HepG2 (cell line): ENCODE measurements around the gene TRMT112. TPM values are rescaled to one million over a fixed set of nuclear protein-coding genes. Genes with fewer than 3 reads are reported as not detected.
"Not testable (repeated sequence)": the region's sequence is repeated elsewhere in the genome, so short reads cannot be mapped to it uniquely, and the experiment has no call there.

Source experiments
- ATAC-seq: fragments of 200-7000 bp; cut with Tn5 transposase; 3 replicates; pipeline ENCODE4 v1.9.1; 2020; ENCODE audit warnings: mild to moderate bottlenecking, moderate library complexity
- BruUV-seq: library from RNA; stranded (reverse); fragments of 400-500 nt; replicated peaks from 2 replicates; lab custom pipeline; 2021; lab: Mats Ljungman, UMichigan
- CTCF ChIA-PET: fragments of 300-600 bp; formaldehyde crosslinking; extraction: SDS; loops from one replicate; lab custom pipeline; 2021; ENCODE audit warnings: low total read pairs, inconsistent platforms, low intra/inter-chr PET ratio; lab: Yijun Ruan, JAX
- POLR2A ChIA-PET: fragments of 350-600 bp; sonication (Branson Sonifier 250); formaldehyde crosslinking; loops from one replicate; lab custom pipeline; 2020; ENCODE audit warnings: antibody characterized with exemption, inconsistent platforms; lab: Yijun Ruan, JAX
- DNase-seq: peaks from one replicate; pipeline ENCODE4 v3.0.0-alpha.2; 2015; ENCODE audit warnings: low spot score
- FAIRE-seq: peaks from 3 replicates; lab custom pipeline; 2011; peaks lifted over from hg19 to GRCh38; lab: Jason Lieb, UNC
- H2AFZ ChIP-seq: one replicate; pipeline ENCODE4 v1.6.1; 2011; ENCODE audit warnings: low read length, inconsistent platforms
- H3K27ac ChIP-seq: fragments of 300-600 bp; 3 replicates; pipeline ENCODE4 v1.8.0; 2011; ENCODE audit warnings: mixed run types, mild to moderate bottlenecking, mixed read lengths, low read length, inconsistent platforms; ENCODE audit not compliant: insufficient read depth; ENCODE audit errors: extremely low read length
- H3K27me3 ChIP-seq, 2 experiments: fragments of 200-600 bp in 1 of 2; 2 replicates in 1 of 2; 3 replicates in 1 of 2; pipeline versions ENCODE4 v1.6.0 to v1.8.0; 2011; ENCODE audit warnings: low read length in 2 of 2, mild to moderate bottlenecking in 2 of 2, moderate library complexity in 2 of 2, inconsistent platforms in 1 of 2; ENCODE audit not compliant: insufficient read depth in 2 of 2, control insufficient read depth in 1 of 2
- H3K36me3 ChIP-seq, 2 experiments: fragments of 200-600 bp in 1 of 2; replicated peaks in 1 of 2; 2 replicates in 1 of 2; 3 replicates in 1 of 2; pipeline versions ENCODE4 v1.5.1 to v1.8.0; 2011; ENCODE audit warnings: low read length in 2 of 2, inconsistent platforms in 1 of 2; ENCODE audit not compliant: insufficient read depth in 2 of 2, control insufficient read depth in 1 of 2
- H3K4me1 ChIP-seq: 2 replicates; pipeline ENCODE4 v1.5.1; 2012; ENCODE audit warnings: low read length, inconsistent platforms; ENCODE audit not compliant: insufficient read depth
- H3K4me2 ChIP-seq: 2 replicates; pipeline ENCODE4 v1.6.0; 2011; ENCODE audit warnings: low read depth, low read length, inconsistent platforms
- H3K4me3 ChIP-seq, 3 experiments: fragments of 200-600 bp in 1 of 3; sonication (generic), shearing (Covaris generic) in 1 of 3; replicated peaks in 1 of 3; 2 replicates each; pipeline ENCODE4 v1.5.1; 2011 to 2016; ENCODE audit warnings: low read length in 3 of 3, inconsistent platforms in 2 of 3, low read depth in 2 of 3, mild to moderate bottlenecking in 2 of 3, control low read depth in 1 of 3, mixed read lengths in 1 of 3; ENCODE audit not compliant: insufficient read depth in 1 of 3
- H3K79me2 ChIP-seq: one replicate; pipeline ENCODE4 v1.6.1; 2011; ENCODE audit warnings: low read length, inconsistent platforms; ENCODE audit not compliant: insufficient read depth
- H3K9ac ChIP-seq: 2 replicates; pipeline ENCODE4 v1.6.0; 2011; ENCODE audit warnings: mild to moderate bottlenecking, low read depth, low read length, inconsistent platforms; ENCODE audit not compliant: insufficient read depth
- H3K9me3 ChIP-seq: 2 replicates; pipeline ENCODE4 v1.5.1; 2012; ENCODE audit warnings: mild to moderate bottlenecking, low read length
- H4K20me1 ChIP-seq: 2 replicates; pipeline ENCODE4 v1.6.0; 2011; ENCODE audit warnings: inconsistent platforms, mild to moderate bottlenecking, low read length, moderate library complexity; ENCODE audit not compliant: insufficient read depth
- AGO2 ChIP-seq: fragments of 200-400 bp; formaldehyde crosslinking; optimal IDR thresholded peaks from 2 replicates; pipeline ENCODE3; 2017; ENCODE audit warnings: mild to moderate bottlenecking, low read depth, low read length, moderate library complexity
- HNRNPL ChIP-seq: fragments of 200-400 bp; formaldehyde crosslinking; IDR thresholded peaks from 2 replicates; pipeline ENCODE4 v1.6.1; 2017; ENCODE audit warnings: mild to moderate bottlenecking, low read depth, low read length
- RBFOX2 ChIP-seq: fragments of 200-400 bp; formaldehyde crosslinking; IDR thresholded peaks from 2 replicates; pipeline ENCODE4 v1.6.1; 2017; ENCODE audit warnings: low read depth, mild to moderate bottlenecking, low read length
- ZNF530 ChIP-seq: sonication (generic); formaldehyde crosslinking; IDR thresholded peaks from 2 replicates; pipeline ENCODE4 v1.5.0; 2020; ENCODE audit warnings: low read depth, mild to moderate bottlenecking, missing genetic modification reagents
- ZNF629 ChIP-seq: sonication (generic); formaldehyde crosslinking; conservative IDR thresholded peaks from 2 replicates; pipeline ENCODE4 v1.5.0; 2020; ENCODE audit warnings: missing genetic modification reagents
- WGBS: methylation state at CpG from one replicate; pipeline ENCODE4 v1.1.6; 2017; ENCODE audit warnings: low lambda C conversion rate; 5-methylcytosine and 5-hydroxymethylcytosine counted together
- in situ Hi-C: cut with HindIII; loops from 2 replicates; pipeline ENCODE4 v1.10.0; 2017; ENCODE audit warnings: low pct_unique_long_range_greater_than_20kb; ENCODE audit not compliant: extremely low pct_ligation_motif_present
- intact Hi-C: fragments of 100-400 bp; cut with micrococcal nuclease; formaldehyde crosslinking; loops from one replicate; pipeline ENCODE4 v1.10.0; 2022; ENCODE audit not compliant: unreplicated experiment
- polyA plus RNA-seq, 8 experiments: library from polyadenylated mRNA; depleted of rRNA in 3 of 8; stranded (reverse) in 7 of 8; unstranded in 1 of 8; fragments of >200 nt; fragmentation: Illumina TruSeq in 4 of 8; extraction: Trizol in 4 of 8; gene quantifications; 2 replicates each; pipeline versions ENCODE4 v1.2.1 to v1.2.3, GENCODE V29; 2011 to 2016; ENCODE audit warnings: low read depth in 4 of 8, missing spikeins in 1 of 8, mixed read lengths in 1 of 8; ENCODE audit not compliant: insufficient read depth in 1 of 8
- total RNA-seq, 5 experiments: library from RNA; depleted of rRNA; stranded (reverse); fragments of >200 nt; fragmentation: Illumina TruSeq; extraction: Trizol; gene quantifications; 2 replicates each; pipeline ENCODE4 v1.2.3, GENCODE V29; 2016; ENCODE audit warnings: low read depth in 1 of 5
- TF ChIP-seq, protein P1 (sequence below): sonication (generic); formaldehyde crosslinking; IDR thresholded peaks from 2 replicates; pipeline ENCODE4 v1.4.0; 2020; ENCODE audit warnings: missing genetic modification reagents, mild to moderate bottlenecking, borderline replicate concordance
- TF ChIP-seq, protein P2 (sequence below): sonication (generic); formaldehyde crosslinking; IDR thresholded peaks from 2 replicates; pipeline ENCODE4 v1.5.0; 2020; ENCODE audit warnings: missing genetic modification reagents, mild to moderate bottlenecking, borderline replicate concordance
- TF ChIP-seq, protein P3 (sequence below): sonication (generic); formaldehyde crosslinking; IDR thresholded peaks from 2 replicates; pipeline ENCODE4 v1.4.0; 2020; ENCODE audit warnings: missing genetic modification reagents

The TRMT112 gene
- total and polyA plus RNA-seq, 2 of the 13 experiments (the other 11 are each of a cell fraction or from before 2014, with no cell fraction given): 186 to 409 TPM

- H3K9me3 ChIP-seq, H4K20me1 ChIP-seq, CTCF ChIA-PET, H3K27me3 ChIP-seq, DNase-seq, in situ Hi-C loops, BruUV-seq, ATAC-seq, FAIRE-seq, H2AFZ ChIP-seq: not testable (repeated sequence)
- Histone ChIP-seq H3K27ac (peak overlapping the region; percentile 98), H3K4me1 (peaks cover 25% of the 10 kb centered on the region), H3K4me2 (peak overlapping the region; percentile 99), H3K36me3 (peaks cover 0 to 26% of the 10 kb centered on the region in 2 experiments; a peak in 3 of 5 replicates), H3K9ac (peak overlapping the region; percentile 94), H3K79me2 (peaks cover 15% of the 10 kb centered on the region), H3K4me3 (peak overlapping the region; percentile 97 to 99 (median 99); a peak in 5 of 6 replicates)
- TF ChIP-seq HNRNPL: peak; percentile 72; the same call in 1 of the 2 replicates
- peak; percentile 95 for TF ChIP-seq AGO2
- TF ChIP-seq RBFOX2: peak; percentile 69
- 80% methylated on average over 8 of the region's 25 CpGs for WGBS
- POLR2A ChIA-PET: interaction anchor here (2.1 to 4.5 kb wide), 6 partner anchors 10 to 129 kb away, joined by 12 to 103 read pairs (median 47); partner anchors contain the start of genes BAD, ESRRA, GPR137 and STIP1
- intact Hi-C loops: loop anchor here (2.0 kb wide), 1 partner anchor 43 kb away; the partner anchor contains the start of gene RPS6KA4
These were observed 1.5 kb downstream of the TRMT112 start for GRCh38 chr11:64315667-64316526.

- ATAC-seq (no peak), DNase-seq (no peak), FAIRE-seq (no peak)
- Histone ChIP-seq H3K36me3 (peaks cover 0 to 18% of the 10 kb centered on the region in 2 experiments; a peak in 2 of 5 replicates), H3K9ac (no peak overlapping the region), H3K4me1 (peaks cover 34% of the 10 kb centered on the region), H3K4me2 (no peak overlapping the region), H3K27me3 (no peaks in the 10 kb centered on the region; a peak in 1 of 5 replicates), H4K20me1 (no peaks in the 10 kb centered on the region), H3K4me3 (no peak overlapping the region), H2AFZ (no peak overlapping the region), H3K9me3 (no peaks in the 10 kb centered on the region), H3K79me2 (peaks cover 15% of the 10 kb centered on the region), H3K27ac (no peak overlapping the region)
- ChIA-PET CTCF (no interaction called here), POLR2A (interaction anchor here (4.5 kb wide), 1 partner anchor 9 kb away, joined by 103 read pairs; the partner anchor contains the start of gene ESRRA)
- BruUV-seq: no TSS peak
- WGBS: 95% methylated on average over 17 of the region's 24 CpGs
- in situ Hi-C loops (no loop called here), intact Hi-C loops (no loop called here)
- TF ChIP-seq, protein P1, sequence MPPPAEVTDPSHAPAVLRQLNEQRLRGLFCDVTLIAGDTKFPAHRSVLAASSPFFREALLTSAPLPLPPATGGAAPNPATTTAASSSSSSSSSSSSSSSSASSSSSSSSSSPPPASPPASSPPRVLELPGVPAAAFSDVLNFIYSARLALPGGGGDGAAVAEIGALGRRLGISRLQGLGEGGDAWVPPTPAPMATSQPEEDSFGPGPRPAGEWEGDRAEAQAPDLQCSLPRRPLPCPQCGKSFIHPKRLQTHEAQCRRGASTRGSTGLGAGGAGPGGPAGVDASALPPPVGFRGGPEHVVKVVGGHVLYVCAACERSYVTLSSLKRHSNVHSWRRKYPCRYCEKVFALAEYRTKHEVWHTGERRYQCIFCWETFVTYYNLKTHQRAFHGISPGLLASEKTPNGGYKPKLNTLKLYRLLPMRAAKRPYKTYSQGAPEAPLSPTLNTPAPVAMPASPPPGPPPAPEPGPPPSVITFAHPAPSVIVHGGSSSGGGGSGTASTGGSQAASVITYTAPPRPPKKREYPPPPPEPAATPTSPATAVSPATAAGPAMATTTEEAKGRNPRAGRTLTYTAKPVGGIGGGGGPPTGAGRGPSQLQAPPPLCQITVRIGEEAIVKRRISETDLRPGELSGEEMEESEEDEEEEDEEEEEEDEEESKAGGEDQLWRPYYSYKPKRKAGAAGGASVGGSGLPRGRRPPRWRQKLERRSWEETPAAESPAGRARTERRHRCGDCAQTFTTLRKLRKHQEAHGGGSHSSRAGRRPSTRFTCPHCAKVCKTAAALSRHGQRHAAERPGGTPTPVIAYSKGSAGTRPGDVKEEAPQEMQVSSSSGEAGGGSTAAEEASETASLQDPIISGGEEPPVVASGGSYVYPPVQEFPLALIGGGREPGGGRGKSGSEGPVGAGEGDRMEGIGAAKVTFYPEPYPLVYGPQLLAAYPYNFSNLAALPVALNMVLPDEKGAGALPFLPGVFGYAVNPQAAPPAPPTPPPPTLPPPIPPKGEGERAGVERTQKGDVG: 0 out of 2 replicates have a peak, but pooled peaks have one; percentile 48
- no peak for TF ChIP-seq ZNF530 (CRISPR knock-in tag)
- TF ChIP-seq ZNF629: peak; percentile 79
- TF ChIP-seq, protein P2, sequence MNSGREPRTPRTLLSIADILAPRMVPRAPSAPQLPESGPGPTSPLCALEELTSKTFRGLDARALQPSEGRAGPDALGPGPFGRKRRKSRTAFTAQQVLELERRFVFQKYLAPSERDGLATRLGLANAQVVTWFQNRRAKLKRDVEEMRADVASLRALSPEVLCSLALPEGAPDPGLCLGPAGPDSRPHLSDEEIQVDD (CRISPR knock-in tag): no peak
- TF ChIP-seq, protein P3, sequence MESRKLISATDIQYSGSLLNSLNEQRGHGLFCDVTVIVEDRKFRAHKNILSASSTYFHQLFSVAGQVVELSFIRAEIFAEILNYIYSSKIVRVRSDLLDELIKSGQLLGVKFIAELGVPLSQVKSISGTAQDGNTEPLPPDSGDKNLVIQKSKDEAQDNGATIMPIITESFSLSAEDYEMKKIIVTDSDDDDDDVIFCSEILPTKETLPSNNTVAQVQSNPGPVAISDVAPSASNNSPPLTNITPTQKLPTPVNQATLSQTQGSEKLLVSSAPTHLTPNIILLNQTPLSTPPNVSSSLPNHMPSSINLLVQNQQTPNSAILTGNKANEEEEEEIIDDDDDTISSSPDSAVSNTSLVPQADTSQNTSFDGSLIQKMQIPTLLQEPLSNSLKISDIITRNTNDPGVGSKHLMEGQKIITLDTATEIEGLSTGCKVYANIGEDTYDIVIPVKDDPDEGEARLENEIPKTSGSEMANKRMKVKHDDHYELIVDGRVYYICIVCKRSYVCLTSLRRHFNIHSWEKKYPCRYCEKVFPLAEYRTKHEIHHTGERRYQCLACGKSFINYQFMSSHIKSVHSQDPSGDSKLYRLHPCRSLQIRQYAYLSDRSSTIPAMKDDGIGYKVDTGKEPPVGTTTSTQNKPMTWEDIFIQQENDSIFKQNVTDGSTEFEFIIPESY (CRISPR knock-in tag): peak; percentile 91
These were observed 2.4 kb downstream of the TRMT112 start for GRCh38 chr11:64314805-64315561.
